Stimulated activated naive B cell treated with anti-CD40 and anti-IgM and Interleukin-4, amounts not matched to agents 10 μg/mL and 1 μg/mL and 100 μg/mL, for 72 hours (primary cell): ENCODE data around the gene ZNF32.
A peak's percentile ranks its signal among the peaks of the same experiment; 100 is the strongest.

Source experiments
- ATAC-seq, 2 donors: fragments of 150-1000 bp; cut with Tn5 transposase; replicated peaks; 2 replicates each; pipeline ENCODE4 v1.10.0; 2021; ENCODE audit warnings: moderate library complexity in 1 of 2
- DNase-seq: peaks from one replicate; pipeline ENCODE4 v3.0.0; 2021
- H3K27ac Mint-ChIP-seq: one replicate; pipeline ENCODE4 v1.8.0; 2022; ENCODE audit warnings: mild to moderate bottlenecking, mixed read lengths
- H3K27me3 Mint-ChIP-seq, 2 donors: one replicate each; pipeline ENCODE4 v1.8.0; 2022; ENCODE audit warnings: mixed read lengths in 2 of 2
- H3K36me3 Mint-ChIP-seq, 2 donors: one replicate each; pipeline ENCODE4 v1.8.0; 2022; ENCODE audit warnings: mixed read lengths in 2 of 2, mild to moderate bottlenecking in 1 of 2
- H3K4me1 Mint-ChIP-seq, 2 donors: one replicate each; pipeline ENCODE4 v1.8.0; 2022; ENCODE audit warnings: mixed read lengths in 2 of 2, mild to moderate bottlenecking in 1 of 2
- H3K4me3 Mint-ChIP-seq, 2 donors: one replicate each; pipeline ENCODE4 v1.8.0; 2022; ENCODE audit warnings: mild to moderate bottlenecking in 2 of 2, mixed read lengths in 2 of 2, moderate library complexity in 1 of 2
- H3K9me3 Mint-ChIP-seq, 2 donors: one replicate each; pipeline ENCODE4 v1.8.0; 2022; ENCODE audit warnings: mixed read lengths in 2 of 2, mild to moderate bottlenecking in 1 of 2

ZNF32 gene

DNA sequence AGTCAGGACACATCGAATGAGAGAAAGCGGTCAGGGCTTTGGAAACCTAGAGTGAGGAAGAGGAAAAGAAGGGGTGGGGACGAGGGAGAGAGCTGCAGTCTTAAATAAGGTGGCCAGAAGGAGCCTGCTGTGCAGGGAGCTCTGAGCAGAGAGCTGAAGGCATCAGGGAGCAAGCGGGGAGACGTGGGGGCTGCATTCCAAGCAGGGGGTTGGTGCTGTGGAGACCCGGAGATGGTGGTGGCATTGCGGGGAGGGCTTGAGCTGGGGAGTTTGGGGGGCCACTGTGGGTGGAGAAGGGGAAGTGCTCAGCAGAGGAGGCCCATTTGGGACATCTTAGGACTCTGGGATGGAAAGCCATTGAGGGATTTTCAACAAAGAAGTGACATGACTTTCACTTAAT lies 38.7 kb upstream of the ZNF32 start:
- no peaks in the 10 kb centered on the region for H3K9me3 Mint-ChIP-seq
- no peaks in the 10 kb centered on the region for H3K36me3 Mint-ChIP-seq
- ATAC-seq (no peak), DNase-seq (no peak)
- no peak overlapping the region for H3K4me3 Mint-ChIP-seq
- peaks cover 38 to 61% of the 10 kb centered on the region in 2 donors for H3K27me3 Mint-ChIP-seq
- peaks cover 3 to 12% of the 10 kb centered on the region in 2 donors for H3K4me1 Mint-ChIP-seq
- H3K27ac Mint-ChIP-seq: no peak overlapping the region

- ATAC-seq (no peak), DNase-seq (no peak)
- Mint-ChIP-seq H3K4me3 (no peak overlapping the region), H3K27me3 (peaks cover 44 to 66% of the 10 kb centered on the region in 2 donors), H3K36me3 (no peaks in the 10 kb centered on the region), H3K4me1 (peaks cover 3 to 12% of the 10 kb centered on the region in 2 donors), H3K27ac (no peak overlapping the region), H3K9me3 (no peaks in the 10 kb centered on the region)
Measured at GRCh38 chr10:43686414-43686813, 37.7 kb upstream of the ZNF32 start.

GRCh38 chr10:43685744-43686143 lies 37.1 kb upstream of the ZNF32 start:
- Mint-ChIP-seq H3K9me3 (no peaks in the 10 kb centered on the region), H3K4me3 (no peak overlapping the region), H3K27me3 (peaks cover 45 to 68% of the 10 kb centered on the region in 2 donors), H3K36me3 (no peaks in the 10 kb centered on the region), H3K27ac (no peak overlapping the region), H3K4me1 (peaks cover 3 to 12% of the 10 kb centered on the region in 2 donors)
- ATAC-seq: no peak
- no peak for DNase-seq

DNA sequence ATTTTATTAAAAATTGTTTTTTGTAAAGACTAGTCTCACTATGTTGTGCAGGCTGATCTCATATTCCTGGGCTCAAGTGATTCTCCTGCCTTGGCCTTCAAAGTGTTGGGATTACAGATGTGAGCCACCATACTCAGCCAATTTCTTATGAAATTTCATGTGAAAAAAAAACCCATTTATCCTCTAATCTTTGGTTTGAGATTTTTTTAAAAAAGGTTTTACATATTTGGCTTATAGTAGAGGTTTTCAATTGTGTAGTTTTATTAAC lies 35.5 kb upstream of the ZNF32 start:
- DNase-seq (no peak), ATAC-seq (no peak)
- H3K4me3 Mint-ChIP-seq: no peak overlapping the region
- no peaks in the 10 kb centered on the region for H3K36me3 Mint-ChIP-seq
- H3K27ac Mint-ChIP-seq: no peak overlapping the region
- H3K9me3 Mint-ChIP-seq: no peaks in the 10 kb centered on the region
- H3K27me3 Mint-ChIP-seq: peaks cover 46 to 64% of the 10 kb centered on the region in 2 donors
- H3K4me1 Mint-ChIP-seq: no peaks in the 10 kb centered on the region

DNA sequence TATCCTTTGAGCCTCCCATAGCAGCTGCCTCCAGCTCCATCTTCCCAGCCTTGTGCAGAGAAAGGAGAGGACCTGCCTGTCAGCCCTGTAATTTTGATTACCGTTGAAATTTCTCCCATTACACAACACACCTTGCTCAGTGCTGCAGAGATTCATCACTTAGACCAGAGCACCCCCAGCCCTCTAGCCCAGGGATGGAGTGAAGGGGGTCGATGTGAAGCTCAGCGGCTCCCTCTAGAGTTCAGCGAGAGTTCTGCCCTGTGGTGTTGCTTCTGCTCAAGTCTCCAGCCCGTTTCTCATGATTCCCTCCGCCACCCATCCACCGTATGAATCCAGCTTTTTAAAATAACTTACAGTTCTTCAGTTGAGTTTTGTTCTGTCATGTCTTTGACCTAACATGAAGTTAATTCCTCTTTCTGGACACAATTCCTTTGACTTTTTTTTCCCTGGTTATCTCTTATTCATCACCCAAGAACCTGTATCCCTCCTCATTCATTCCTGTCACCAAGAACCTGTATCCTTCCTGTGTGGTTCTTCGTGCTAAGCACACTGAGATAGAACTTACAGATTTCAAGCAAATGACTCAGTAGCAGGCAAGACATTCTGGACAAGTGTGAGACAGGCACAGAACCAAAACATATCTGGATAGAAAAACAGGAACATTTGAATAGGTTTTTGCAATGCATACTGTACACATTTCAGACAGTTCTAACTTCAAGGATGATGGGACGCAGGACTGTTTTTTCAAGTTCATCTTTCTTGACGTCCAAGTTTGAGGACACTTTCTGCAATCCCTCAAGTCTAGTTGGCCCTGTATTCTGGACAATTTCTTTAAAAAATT lies 35.0 kb upstream of the ZNF32 start:
- peak; percentile 48 to 61 for ATAC-seq
- H3K4me3 Mint-ChIP-seq: no peak overlapping the region
- no peaks in the 10 kb centered on the region for H3K4me1 Mint-ChIP-seq
- no peak overlapping the region for H3K27ac Mint-ChIP-seq
- H3K9me3 Mint-ChIP-seq: no peaks in the 10 kb centered on the region
- H3K36me3 Mint-ChIP-seq: no peaks in the 10 kb centered on the region
- peaks cover 47 to 62% of the 10 kb centered on the region in 2 donors for H3K27me3 Mint-ChIP-seq
- no peak for DNase-seq

DNA sequence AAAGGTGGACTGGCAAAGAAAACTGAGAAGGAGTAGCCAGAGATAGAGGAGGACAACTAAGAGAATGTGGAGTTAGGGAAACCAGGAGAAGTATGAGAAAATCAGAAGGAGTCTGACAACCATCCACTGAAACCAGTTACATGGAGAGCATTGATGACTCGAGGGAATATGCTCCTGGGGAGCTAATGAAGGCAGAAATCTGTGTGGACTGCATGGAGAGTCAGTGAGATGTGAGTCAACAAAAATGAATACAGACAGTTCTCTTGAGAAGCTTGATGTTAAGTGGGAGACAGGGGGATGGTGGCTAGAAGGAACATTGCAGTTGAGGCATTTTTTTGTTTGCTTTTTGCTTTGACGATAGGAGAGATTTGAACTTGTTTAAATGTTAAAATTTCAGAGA lies 34.3 kb upstream of the ZNF32 start:
- ATAC-seq (no peak), DNase-seq (no peak)
- no peaks in the 10 kb centered on the region for H3K36me3 Mint-ChIP-seq
- H3K4me3 Mint-ChIP-seq: no peak overlapping the region
- no peak overlapping the region for H3K27ac Mint-ChIP-seq
- H3K9me3 Mint-ChIP-seq: no peaks in the 10 kb centered on the region
- H3K27me3 Mint-ChIP-seq: peaks cover 44 to 58% of the 10 kb centered on the region in 2 donors
- H3K4me1 Mint-ChIP-seq: no peaks in the 10 kb centered on the region

DNA sequence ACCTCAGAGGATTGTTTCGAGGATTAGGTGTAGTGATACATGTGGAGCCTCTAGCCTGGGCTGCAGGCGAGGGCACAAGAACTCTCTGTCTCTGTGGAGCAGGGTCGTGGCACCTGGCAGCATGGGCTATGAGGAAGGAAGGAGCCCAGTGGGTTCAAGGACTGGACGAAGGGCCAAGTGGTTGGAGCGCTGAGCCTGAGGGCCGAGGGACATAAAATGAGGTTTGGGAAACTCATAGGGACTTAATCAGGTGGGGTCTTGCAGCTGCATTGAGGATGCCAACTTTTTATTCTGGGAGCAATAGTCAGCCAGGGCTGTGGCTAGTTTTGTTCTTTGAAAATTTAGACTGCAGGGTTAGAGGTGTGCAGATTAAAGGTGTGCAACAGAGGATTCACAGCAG lies 33.0 kb upstream of the ZNF32 start:
- Mint-ChIP-seq H3K9me3 (no peaks in the 10 kb centered on the region), H3K4me3 (no peak overlapping the region), H3K36me3 (no peaks in the 10 kb centered on the region), H3K27ac (no peak overlapping the region), H3K4me1 (no peaks in the 10 kb centered on the region), H3K27me3 (peaks cover 36 to 46% of the 10 kb centered on the region in 2 donors)
- DNase-seq (no peak), ATAC-seq (no peak)

DNA sequence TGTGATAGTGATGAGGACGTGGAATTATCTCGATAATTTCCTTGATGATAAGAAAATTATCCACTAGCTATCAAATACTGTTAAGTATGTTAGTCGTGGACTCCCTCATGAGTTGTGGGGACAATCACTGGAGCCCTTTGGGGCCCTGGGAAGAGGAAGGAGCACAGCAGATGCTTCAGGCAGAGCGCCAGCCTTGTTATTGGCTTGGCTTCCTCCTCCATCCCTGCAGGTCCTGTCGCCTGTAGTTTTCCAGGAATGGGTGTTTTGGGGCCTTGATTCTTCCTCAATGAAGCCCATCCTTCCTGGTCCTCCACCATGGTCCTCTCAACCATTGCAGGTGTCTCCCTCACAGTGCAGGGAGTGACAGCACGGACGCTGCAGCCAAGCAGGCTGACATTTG lies 32.5 kb upstream of the ZNF32 start:
- Mint-ChIP-seq H3K27me3 (peaks cover 36 to 41% of the 10 kb centered on the region in 2 donors), H3K9me3 (no peaks in the 10 kb centered on the region), H3K27ac (no peak overlapping the region), H3K4me3 (no peak overlapping the region), H3K4me1 (no peaks in the 10 kb centered on the region), H3K36me3 (no peaks in the 10 kb centered on the region)
- ATAC-seq: no peak
- DNase-seq: no peak

- no peaks in the 10 kb centered on the region for H3K36me3 Mint-ChIP-seq
- DNase-seq: no peak
- no peak for ATAC-seq
- no peaks in the 10 kb centered on the region for H3K4me1 Mint-ChIP-seq
- H3K27me3 Mint-ChIP-seq: peaks cover 36 to 41% of the 10 kb centered on the region in 2 donors
- no peak overlapping the region for H3K4me3 Mint-ChIP-seq
- H3K9me3 Mint-ChIP-seq: no peaks in the 10 kb centered on the region
- H3K27ac Mint-ChIP-seq: no peak overlapping the region
Measured at GRCh38 chr10:43680035-43680434, 31.4 kb upstream of the ZNF32 start.

DNA sequence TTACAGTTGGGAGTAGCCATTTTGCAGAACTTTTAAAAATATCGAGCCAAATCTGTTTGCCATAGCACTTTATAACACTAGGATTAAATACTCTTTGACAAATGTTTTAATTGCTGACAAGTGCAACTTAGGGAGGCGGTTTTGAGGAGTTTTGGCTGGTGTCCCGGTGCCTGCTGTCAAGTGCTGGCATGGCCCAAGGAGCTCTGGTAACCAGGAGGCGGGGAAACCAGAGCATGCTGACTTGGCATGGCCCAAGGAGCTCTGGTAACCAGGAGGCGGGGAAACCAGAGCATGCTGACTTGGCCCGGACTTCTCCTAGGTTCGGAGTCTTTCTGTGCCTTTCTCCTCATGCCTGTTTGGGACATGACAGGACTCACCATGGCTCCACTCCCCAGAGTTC lies 30.8 kb upstream of the ZNF32 start:
- H3K27me3 Mint-ChIP-seq: peaks cover 36 to 41% of the 10 kb centered on the region in 2 donors
- H3K27ac Mint-ChIP-seq: no peak overlapping the region
- H3K4me1 Mint-ChIP-seq: no peaks in the 10 kb centered on the region
- H3K9me3 Mint-ChIP-seq: no peaks in the 10 kb centered on the region
- DNase-seq: no peak
- no peak for ATAC-seq
- no peaks in the 10 kb centered on the region for H3K36me3 Mint-ChIP-seq
- H3K4me3 Mint-ChIP-seq: no peak overlapping the region

DNA sequence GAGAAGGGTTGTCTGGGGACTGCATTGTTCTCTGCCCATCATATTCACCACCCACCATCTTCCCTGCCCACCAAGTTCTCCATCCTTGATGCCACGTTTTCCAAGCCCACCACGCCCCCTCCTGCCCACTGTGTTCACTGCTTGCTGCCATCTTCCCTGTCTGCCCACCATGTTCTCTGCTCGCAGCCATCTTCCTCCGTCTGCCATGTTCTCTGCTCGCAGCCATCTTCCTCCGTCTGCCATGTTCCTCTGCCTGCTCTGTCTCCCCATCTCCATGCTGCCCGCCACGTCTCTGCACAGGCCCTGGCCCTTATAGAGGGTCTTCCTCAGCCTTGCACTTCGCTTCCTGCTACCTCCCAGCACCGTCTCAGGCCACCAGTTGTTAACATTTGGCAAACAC lies 30.0 kb upstream of the ZNF32 start:
- Mint-ChIP-seq H3K36me3 (no peaks in the 10 kb centered on the region), H3K27me3 (peaks cover 33 to 38% of the 10 kb centered on the region in 2 donors), H3K4me3 (no peak overlapping the region), H3K27ac (no peak overlapping the region), H3K9me3 (no peaks in the 10 kb centered on the region), H3K4me1 (no peaks in the 10 kb centered on the region)
- no peak for ATAC-seq
- no peak for DNase-seq

- H3K9me3 Mint-ChIP-seq: no peaks in the 10 kb centered on the region
- H3K27me3 Mint-ChIP-seq: peaks cover 27 to 31% of the 10 kb centered on the region in 2 donors
- ATAC-seq (no peak), DNase-seq (no peak)
- H3K36me3 Mint-ChIP-seq: no peaks in the 10 kb centered on the region
- no peak overlapping the region for H3K4me3 Mint-ChIP-seq
- peaks cover 0 to under 1% of the 10 kb centered on the region in 2 donors for H3K4me1 Mint-ChIP-seq
- H3K27ac Mint-ChIP-seq: no peak overlapping the region
Measured at GRCh38 chr10:43676901-43677300, 28.2 kb upstream of the ZNF32 start.

DNA sequence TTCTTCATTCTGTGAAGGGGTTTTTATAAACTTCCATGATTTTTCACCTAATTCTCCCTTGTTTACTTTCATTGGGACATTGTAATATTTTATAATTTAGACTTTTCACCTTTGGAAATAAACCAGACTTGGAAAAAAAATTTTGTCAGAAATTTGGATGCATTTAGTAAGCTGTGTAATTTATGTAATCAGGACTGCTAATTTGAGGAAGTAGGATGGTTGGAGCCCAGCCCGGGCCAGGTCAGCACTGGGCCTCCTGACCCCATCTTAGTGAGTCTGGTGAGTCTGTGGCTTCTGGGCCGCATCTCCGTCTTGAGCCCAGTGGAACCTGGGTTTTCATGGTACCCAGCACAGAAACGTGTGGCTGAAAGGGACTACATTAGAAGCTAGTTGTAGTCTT lies 27.6 kb upstream of the ZNF32 start:
- no peak for DNase-seq
- Mint-ChIP-seq H3K27ac (no peak overlapping the region), H3K27me3 (peaks cover 28 to 31% of the 10 kb centered on the region in 2 donors)

DNA sequence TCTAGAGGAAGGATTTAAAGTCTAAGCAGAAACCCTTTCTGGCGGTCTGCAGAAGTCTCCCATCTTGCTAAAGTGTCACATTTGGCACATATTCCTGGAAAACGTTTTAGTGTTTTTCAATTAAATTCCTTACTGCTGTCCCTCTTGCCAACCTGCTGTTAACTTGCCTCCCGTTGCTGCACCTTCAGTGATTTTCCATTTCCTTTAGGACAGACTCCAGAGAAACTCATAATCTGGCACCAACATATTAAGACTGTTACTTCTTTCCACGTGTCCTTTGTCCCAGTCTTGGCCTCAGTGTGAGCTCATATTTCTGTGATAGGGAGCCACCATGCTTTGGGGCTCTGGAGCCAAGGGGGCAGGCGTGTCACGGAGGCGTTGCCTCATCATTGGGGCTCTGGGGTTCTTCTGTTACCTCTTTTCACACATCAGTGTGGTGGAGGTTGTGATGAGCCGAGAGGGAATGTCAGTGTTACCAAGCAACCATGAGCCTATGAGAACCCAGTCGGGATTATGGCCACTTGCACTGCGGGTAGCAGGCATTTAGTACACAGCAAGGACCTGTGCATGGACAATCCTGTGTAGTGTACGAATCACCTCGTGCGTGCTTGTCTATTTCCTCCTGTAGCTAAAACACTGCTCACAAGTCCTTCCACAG lies 26.0 kb upstream of the ZNF32 start:
- no peak overlapping the region for H3K4me3 Mint-ChIP-seq
- H3K27me3 Mint-ChIP-seq: peaks cover 33 to 34% of the 10 kb centered on the region in 2 donors
- ATAC-seq (no peak), DNase-seq (no peak)
- H3K9me3 Mint-ChIP-seq: no peaks in the 10 kb centered on the region
- no peak overlapping the region for H3K27ac Mint-ChIP-seq
- H3K4me1 Mint-ChIP-seq: peaks cover 2 to 7% of the 10 kb centered on the region in 2 donors
- no peaks in the 10 kb centered on the region for H3K36me3 Mint-ChIP-seq

More for the DNA sequence above, 27.6 kb upstream of the ZNF32 start:
- Mint-ChIP-seq H3K9me3 (no peaks in the 10 kb centered on the region), H3K4me3 (no peak overlapping the region), H3K36me3 (no peaks in the 10 kb centered on the region), H3K4me1 (peaks cover 2 to 6% of the 10 kb centered on the region in 2 donors)
- no peak for ATAC-seq

DNA sequence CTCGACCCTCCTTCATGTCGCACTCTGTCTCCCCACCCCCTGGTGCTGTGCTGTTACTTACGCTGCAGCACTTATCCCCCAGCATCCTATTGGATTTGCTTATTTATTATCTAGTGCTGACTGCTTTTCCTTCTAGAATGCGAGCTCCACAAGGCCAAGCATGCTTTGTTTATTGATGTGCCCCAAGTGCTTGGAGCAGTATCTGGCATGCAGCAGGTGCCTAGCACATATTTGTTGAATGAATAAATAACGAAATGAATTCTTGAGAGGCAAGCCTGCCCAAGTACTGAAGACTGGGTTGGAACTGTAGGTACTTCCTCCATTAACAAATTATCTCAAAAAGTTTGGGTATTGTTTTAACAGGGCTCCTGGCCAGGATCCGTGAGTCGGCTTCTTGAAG lies 24.8 kb upstream of the ZNF32 start:
- Mint-ChIP-seq H3K9me3 (no peaks in the 10 kb centered on the region), H3K4me1 (peaks cover 3 to 7% of the 10 kb centered on the region in 2 donors), H3K36me3 (no peaks in the 10 kb centered on the region), H3K27ac (no peak overlapping the region), H3K27me3 (peaks cover 37 to 41% of the 10 kb centered on the region in 2 donors), H3K4me3 (no peak overlapping the region)
- ATAC-seq (no peak), DNase-seq (no peak)
